HG03045 (cell line): ENCODE measurements around the gene PARD3.

Source experiments
- ATAC-seq: cut with Tn5 transposase; IDR thresholded peaks from one replicate; pipeline ENCODE4 v1.9.1; 2021; ENCODE audit warnings: mild to moderate bottlenecking, moderate library complexity; ENCODE audit not compliant: unreplicated experiment

PARD3 gene

GRCh38 chr10:34156781-34157425 lies 658.2 kb downstream of the PARD3 start:
- ATAC-seq: no peak

GRCh38 chr10:34155812-34156211 lies 659.3 kb downstream of the PARD3 start:
- no peak for ATAC-seq

- ATAC-seq: no peak
These were observed 660.7 kb downstream of the PARD3 start for GRCh38 chr10:34154383-34154900.

- ATAC-seq: no peak
These were observed 661.3 kb downstream of the PARD3 start for GRCh38 chr10:34153663-34154382.

GRCh38 chr10:34152434-34152833 lies 662.7 kb downstream of the PARD3 start:
- ATAC-seq: no peak

- ATAC-seq: no peak
These were observed 663.2 kb downstream of the PARD3 start for GRCh38 chr10:34151931-34152330.

GRCh38 chr10:34151481-34151880 lies 663.6 kb downstream of the PARD3 start:
- ATAC-seq: no peak

GRCh38 chr10:34150103-34150502 lies 665.0 kb downstream of the PARD3 start:
- no peak for ATAC-seq

- no peak for ATAC-seq
These were observed 666.8 kb downstream of the PARD3 start for GRCh38 chr10:34148305-34148657.

- no peak for ATAC-seq
These were observed 667.3 kb downstream of the PARD3 start for GRCh38 chr10:34147641-34148304.

GRCh38 chr10:34145715-34146114 lies 669.4 kb downstream of the PARD3 start:
- ATAC-seq: no peak

GRCh38 chr10:34143466-34143865 lies 671.6 kb downstream of the PARD3 start:
- no peak for ATAC-seq

GRCh38 chr10:34141032-34141680 lies 673.9 kb downstream of the PARD3 start:
- ATAC-seq: no peak

GRCh38 chr10:34139559-34139958 lies 675.5 kb downstream of the PARD3 start:
- no peak for ATAC-seq

GRCh38 chr10:34137955-34138354 lies 677.1 kb downstream of the PARD3 start:
- no peak for ATAC-seq

- ATAC-seq: no peak
These were observed 677.9 kb downstream of the PARD3 start for GRCh38 chr10:34137201-34137600.

GRCh38 chr10:34135515-34135914 lies 679.6 kb downstream of the PARD3 start:
- ATAC-seq: no peak

- no peak for ATAC-seq
These were observed 680.5 kb downstream of the PARD3 start for GRCh38 chr10:34134602-34135001.

GRCh38 chr10:34133406-34133805 lies 681.7 kb downstream of the PARD3 start:
- ATAC-seq: no peak

- no peak for ATAC-seq
These were observed 683.9 kb downstream of the PARD3 start for GRCh38 chr10:34131152-34131551.

- ATAC-seq: no peak
These were observed 687.4 kb downstream of the PARD3 start for GRCh38 chr10:34127676-34128075.
